H1 (cell line): ENCODE measurements around the gene RNF149. TPM values are rescaled to one million over a fixed set of nuclear protein-coding genes. Genes with fewer than 3 reads are reported as not detected.

Source experiments
- ATF2 ChIP-seq: IDR thresholded peaks from 2 replicates; pipeline ENCODE4 v1.6.1; 2012; ENCODE audit warnings: low read length, inconsistent platforms
- CEBPB ChIP-seq: IDR thresholded peaks from 2 replicates; pipeline ENCODE4 v1.6.1; 2012; ENCODE audit warnings: low read depth, low read length
- CHD1 ChIP-seq: IDR thresholded peaks from 2 replicates; pipeline ENCODE4 v1.6.1; 2012; ENCODE audit warnings: low read depth, low read length, improper control_type of control experiment
- CHD2 ChIP-seq: IDR thresholded peaks from 2 replicates; pipeline ENCODE4 v1.6.1; 2012; ENCODE audit warnings: low read length, improper control_type of control experiment
- E2F6 ChIP-seq: IDR thresholded peaks from 2 replicates; pipeline ENCODE4 v1.6.1; 2012; ENCODE audit warnings: inconsistent platforms
- GTF2F1 ChIP-seq: IDR thresholded peaks from 2 replicates; pipeline ENCODE4 v1.6.1; 2012; ENCODE audit warnings: low read depth, low read length, improper control_type of control experiment, borderline replicate concordance
- KDM4A ChIP-seq: IDR thresholded peaks from one replicate; pipeline ENCODE4 v1.7.1; 2012; ENCODE audit warnings: low read depth, mild to moderate bottlenecking, moderate library complexity, low read length, inconsistent platforms; ENCODE audit not compliant: severe bottlenecking
- POU5F1 ChIP-seq: IDR thresholded peaks from 2 replicates; pipeline ENCODE4 v1.6.1; 2011; ENCODE audit warnings: low read depth, mild to moderate bottlenecking, low read length, moderate library complexity
- RNF2 ChIP-seq: fragments of 200-900, 300-1000 bp; sonication (generic); IDR thresholded peaks from 2 replicates; pipeline ENCODE4 v1.7.1; 2016; ENCODE audit warnings: borderline replicate concordance, low read depth, mild to moderate bottlenecking, antibody characterized with exemption, low read length; ENCODE audit not compliant: poor library complexity, severe bottlenecking; ENCODE audit errors: missing control alignments
- SP4 ChIP-seq: IDR thresholded peaks from 2 replicates; pipeline ENCODE4 v1.6.1; 2012; ENCODE audit warnings: low read length, inconsistent platforms
- TCF12 ChIP-seq: IDR thresholded peaks from 2 replicates; pipeline ENCODE4 v1.6.1; 2011; ENCODE audit warnings: low read depth, mild to moderate bottlenecking, low read length
- polyA plus RNA-seq, 7 experiments: library from polyadenylated mRNA; depleted of rRNA in 3 of 7; stranded (reverse) in 5 of 7; unstranded in 2 of 7; fragments of >200 nt in 5 of 7; fragments of 200-250 nt in 2 of 7; gene quantifications; 1 replicate in 5 of 7; 2 replicates in 1 of 7; 4 replicates in 1 of 7; pipeline versions ENCODE4 v1.2.1 to v1.2.3, GENCODE V29; 2011 to 2013; ENCODE audit warnings: missing spikeins in 2 of 7, mixed read lengths in 2 of 7
- total RNA-seq: library from RNA; stranded (reverse); fragmentation: NEBNext Ultra II Directional; extraction: Animal tissue kit (Norgen Biotek cat#: 25700); gene quantifications from 2 replicates; pipeline ENCODE4 v1.2.1, GENCODE V29; 2021

Gene RNF149
- total and polyA plus RNA-seq, 2 of the 8 experiments (the other 6 are each of a cell fraction or from before 2014, with no cell fraction given): 16.6 to 28.2 TPM

GRCh38 chr2:101310834-101311695, 2.6 kb upstream of the RNF149 start (continued):
- TF ChIP-seq TCF12 (no peak), CHD1 (no peak), GTF2F1 (no peak), CEBPB (no peak), ATF2 (no peak), RNF2 (no peak), POU5F1 (no peak), KDM4A (no peak), SP4 (no peak), CHD2 (no peak), E2F6 (no peak)
